MM.1S (cell line): ENCODE results near the gene KLHL35.

Experiments
- EZH2 ChIP-seq: fragments of 300-600 bp; sonication (generic); optimal IDR thresholded peaks from 2 replicates; pipeline ENCODE3; 2017; ENCODE audit warnings: low read depth, mild to moderate bottlenecking, antibody characterized with exemption, low read length, mixed read lengths
- EZH2phosphoT487 ChIP-seq: fragments of 300-600 bp; sonication (generic); IDR thresholded peaks from 2 replicates; pipeline ENCODE4 v1.6.1; 2018; ENCODE audit warnings: antibody characterized with exemption, low read length
- TF ChIP-seq, protein P1 (sequence below): fragments of 300-600 bp; sonication (generic); IDR thresholded peaks from 2 replicates; pipeline ENCODE4 v1.5.1; 2016; ENCODE audit warnings: antibody characterized with exemption, low read length, mixed read lengths

DNA sequence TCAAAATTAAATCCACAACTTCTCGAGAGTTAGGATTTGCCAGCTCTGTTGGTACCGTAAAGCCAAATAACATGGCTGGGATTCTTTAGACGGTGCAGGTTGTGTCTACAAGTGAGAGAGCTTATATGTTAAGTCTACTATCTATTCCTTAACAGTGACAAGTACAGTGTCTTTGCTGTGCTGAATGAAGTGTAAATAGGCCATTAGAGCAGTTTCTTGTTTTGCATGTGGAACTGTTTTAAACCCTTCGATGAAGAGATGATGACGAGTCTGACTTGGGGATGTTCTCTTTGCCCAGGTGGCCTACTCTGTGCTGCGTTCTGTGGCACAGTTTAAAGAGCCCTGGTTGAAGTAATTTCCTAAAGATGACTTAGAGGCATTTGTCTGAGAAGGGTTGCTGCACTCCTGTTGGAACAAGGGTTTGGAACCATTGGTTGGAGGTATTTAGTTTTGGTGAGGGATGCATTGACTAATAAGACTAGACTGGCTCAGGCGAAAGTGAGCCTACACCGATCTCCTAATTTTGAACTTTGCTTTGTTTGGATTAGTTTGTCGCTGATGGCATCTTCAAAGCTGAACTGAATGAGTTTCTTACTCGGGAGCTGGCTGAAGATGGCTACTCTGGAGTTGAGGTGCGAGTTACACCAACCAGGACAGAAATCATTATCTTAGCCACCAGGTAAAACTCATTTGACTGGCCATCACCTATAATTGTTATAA is 32.7 kb downstream of the KLHL35 start:
- TF ChIP-seq, protein P1, sequence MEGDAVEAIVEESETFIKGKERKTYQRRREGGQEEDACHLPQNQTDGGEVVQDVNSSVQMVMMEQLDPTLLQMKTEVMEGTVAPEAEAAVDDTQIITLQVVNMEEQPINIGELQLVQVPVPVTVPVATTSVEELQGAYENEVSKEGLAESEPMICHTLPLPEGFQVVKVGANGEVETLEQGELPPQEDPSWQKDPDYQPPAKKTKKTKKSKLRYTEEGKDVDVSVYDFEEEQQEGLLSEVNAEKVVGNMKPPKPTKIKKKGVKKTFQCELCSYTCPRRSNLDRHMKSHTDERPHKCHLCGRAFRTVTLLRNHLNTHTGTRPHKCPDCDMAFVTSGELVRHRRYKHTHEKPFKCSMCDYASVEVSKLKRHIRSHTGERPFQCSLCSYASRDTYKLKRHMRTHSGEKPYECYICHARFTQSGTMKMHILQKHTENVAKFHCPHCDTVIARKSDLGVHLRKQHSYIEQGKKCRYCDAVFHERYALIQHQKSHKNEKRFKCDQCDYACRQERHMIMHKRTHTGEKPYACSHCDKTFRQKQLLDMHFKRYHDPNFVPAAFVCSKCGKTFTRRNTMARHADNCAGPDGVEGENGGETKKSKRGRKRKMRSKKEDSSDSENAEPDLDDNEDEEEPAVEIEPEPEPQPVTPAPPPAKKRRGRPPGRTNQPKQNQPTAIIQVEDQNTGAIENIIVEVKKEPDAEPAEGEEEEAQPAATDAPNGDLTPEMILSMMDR = no peak
- TF ChIP-seq EZH2phosphoT487 (no peak), EZH2 (no peak)
